HepG2 (cell line): Measurements from ENCODE around the gene SPATS2. TPM values are rescaled to one million over a fixed set of nuclear protein-coding genes. Genes with fewer than 3 reads are reported as not detected.

Experiments
- ATAC-seq: fragments of 200-7000 bp; cut with Tn5 transposase; 3 replicates; pipeline ENCODE4 v1.9.1; 2020; ENCODE audit warnings: mild to moderate bottlenecking, moderate library complexity
- BruUV-seq: library from RNA; stranded (reverse); fragments of 400-500 nt; replicated peaks from 2 replicates; lab custom pipeline; 2021; lab: Mats Ljungman, UMichigan
- CTCF ChIA-PET: fragments of 300-600 bp; formaldehyde crosslinking; extraction: SDS; loops from one replicate; lab custom pipeline; 2021; ENCODE audit warnings: low total read pairs, inconsistent platforms, low intra/inter-chr PET ratio; lab: Yijun Ruan, JAX
- POLR2A ChIA-PET: fragments of 350-600 bp; sonication (Branson Sonifier 250); formaldehyde crosslinking; loops from one replicate; lab custom pipeline; 2020; ENCODE audit warnings: antibody characterized with exemption, inconsistent platforms; lab: Yijun Ruan, JAX
- DNase-seq: peaks from one replicate; pipeline ENCODE4 v3.0.0-alpha.2; 2015; ENCODE audit warnings: low spot score
- FAIRE-seq: peaks from 3 replicates; lab custom pipeline; 2011; peaks lifted over from hg19 to GRCh38; lab: Jason Lieb, UNC
- H2AFZ ChIP-seq: one replicate; pipeline ENCODE4 v1.6.1; 2011; ENCODE audit warnings: low read length, inconsistent platforms
- H3K27ac ChIP-seq: fragments of 300-600 bp; 3 replicates; pipeline ENCODE4 v1.8.0; 2011; ENCODE audit warnings: mixed run types, mild to moderate bottlenecking, mixed read lengths, low read length, inconsistent platforms; ENCODE audit not compliant: insufficient read depth; ENCODE audit errors: extremely low read length
- H3K27me3 ChIP-seq, 2 experiments: fragments of 200-600 bp in 1 of 2; 2 replicates in 1 of 2; 3 replicates in 1 of 2; pipeline versions ENCODE4 v1.6.0 to v1.8.0; 2011; ENCODE audit warnings: low read length in 2 of 2, mild to moderate bottlenecking in 2 of 2, moderate library complexity in 2 of 2, inconsistent platforms in 1 of 2; ENCODE audit not compliant: insufficient read depth in 2 of 2, control insufficient read depth in 1 of 2
- H3K36me3 ChIP-seq, 2 experiments: fragments of 200-600 bp in 1 of 2; replicated peaks in 1 of 2; 2 replicates in 1 of 2; 3 replicates in 1 of 2; pipeline versions ENCODE4 v1.5.1 to v1.8.0; 2011; ENCODE audit warnings: low read length in 2 of 2, inconsistent platforms in 1 of 2; ENCODE audit not compliant: insufficient read depth in 2 of 2, control insufficient read depth in 1 of 2
- H3K4me1 ChIP-seq: 2 replicates; pipeline ENCODE4 v1.5.1; 2012; ENCODE audit warnings: low read length, inconsistent platforms; ENCODE audit not compliant: insufficient read depth
- H3K4me2 ChIP-seq: 2 replicates; pipeline ENCODE4 v1.6.0; 2011; ENCODE audit warnings: low read depth, low read length, inconsistent platforms
- H3K4me3 ChIP-seq, 3 experiments: fragments of 200-600 bp in 1 of 3; sonication (generic), shearing (Covaris generic) in 1 of 3; replicated peaks in 1 of 3; 2 replicates each; pipeline ENCODE4 v1.5.1; 2011 to 2016; ENCODE audit warnings: low read length in 3 of 3, inconsistent platforms in 2 of 3, low read depth in 2 of 3, mild to moderate bottlenecking in 2 of 3, control low read depth in 1 of 3, mixed read lengths in 1 of 3; ENCODE audit not compliant: insufficient read depth in 1 of 3
- H3K79me2 ChIP-seq: one replicate; pipeline ENCODE4 v1.6.1; 2011; ENCODE audit warnings: low read length, inconsistent platforms; ENCODE audit not compliant: insufficient read depth
- H3K9ac ChIP-seq: 2 replicates; pipeline ENCODE4 v1.6.0; 2011; ENCODE audit warnings: mild to moderate bottlenecking, low read depth, low read length, inconsistent platforms; ENCODE audit not compliant: insufficient read depth
- H3K9me3 ChIP-seq: 2 replicates; pipeline ENCODE4 v1.5.1; 2012; ENCODE audit warnings: mild to moderate bottlenecking, low read length
- H4K20me1 ChIP-seq: 2 replicates; pipeline ENCODE4 v1.6.0; 2011; ENCODE audit warnings: inconsistent platforms, mild to moderate bottlenecking, low read length, moderate library complexity; ENCODE audit not compliant: insufficient read depth
- BCL6 ChIP-seq: IDR thresholded peaks from 2 replicates; pipeline ENCODE4 v1.6.1; 2016; ENCODE audit warnings: missing genetic modification reagents, missing compliant biosample characterization
- CEBPB ChIP-seq: IDR thresholded peaks from 2 replicates; pipeline ENCODE4 v1.6.1; 2011; ENCODE audit warnings: low read depth, low read length, improper control_type of control experiment, borderline replicate concordance
- CEBPG ChIP-seq: IDR thresholded peaks from 2 replicates; pipeline ENCODE4 v1.6.1; 2016
- REL ChIP-seq: sonication (generic); formaldehyde crosslinking; conservative IDR thresholded peaks from 2 replicates; pipeline ENCODE4 v1.8.0; 2022; ENCODE audit warnings: mild to moderate bottlenecking, missing genetic modification reagents, moderate library complexity
- SATB2 ChIP-seq: sonication (generic); formaldehyde crosslinking; IDR thresholded peaks from 2 replicates; pipeline ENCODE4 v1.5.0; 2020; ENCODE audit warnings: missing genetic modification reagents
- SIN3A ChIP-seq: IDR thresholded peaks from 2 replicates; pipeline ENCODE4 v1.6.1; 2011; ENCODE audit warnings: low read depth, mild to moderate bottlenecking, control low read depth, low read length, borderline replicate concordance
- SPEN ChIP-seq: sonication (generic); formaldehyde crosslinking; IDR thresholded peaks from 2 replicates; pipeline ENCODE4 v1.5.1; 2020; ENCODE audit warnings: low read depth, mild to moderate bottlenecking, missing genetic modification reagents
- ZNF180 ChIP-seq: sonication (generic); formaldehyde crosslinking; IDR thresholded peaks from 2 replicates; pipeline ENCODE4 v1.4.0; 2020; ENCODE audit warnings: low read depth, missing genetic modification reagents, borderline replicate concordance
- ZNF225 ChIP-seq: sonication (generic); formaldehyde crosslinking; IDR thresholded peaks from 2 replicates; pipeline ENCODE4 v1.4.0; 2020; ENCODE audit warnings: mild to moderate bottlenecking, missing genetic modification reagents
- ZNF569 ChIP-seq: sonication (generic); formaldehyde crosslinking; IDR thresholded peaks from 2 replicates; pipeline ENCODE4 v1.5.0; 2020; ENCODE audit warnings: mild to moderate bottlenecking, missing genetic modification reagents, moderate library complexity, borderline replicate concordance
- WGBS: methylation state at CpG from one replicate; pipeline ENCODE4 v1.1.6; 2017; ENCODE audit warnings: low lambda C conversion rate; 5-methylcytosine and 5-hydroxymethylcytosine counted together
- in situ Hi-C: cut with HindIII; loops from 2 replicates; pipeline ENCODE4 v1.10.0; 2017; ENCODE audit warnings: low pct_unique_long_range_greater_than_20kb; ENCODE audit not compliant: extremely low pct_ligation_motif_present
- intact Hi-C: fragments of 100-400 bp; cut with micrococcal nuclease; formaldehyde crosslinking; loops from one replicate; pipeline ENCODE4 v1.10.0; 2022; ENCODE audit not compliant: unreplicated experiment
- polyA plus RNA-seq, 8 experiments: library from polyadenylated mRNA; depleted of rRNA in 3 of 8; stranded (reverse) in 7 of 8; unstranded in 1 of 8; fragments of >200 nt; fragmentation: Illumina TruSeq in 4 of 8; extraction: Trizol in 4 of 8; gene quantifications; 2 replicates each; pipeline versions ENCODE4 v1.2.1 to v1.2.3, GENCODE V29; 2011 to 2016; ENCODE audit warnings: low read depth in 4 of 8, missing spikeins in 1 of 8, mixed read lengths in 1 of 8; ENCODE audit not compliant: insufficient read depth in 1 of 8
- total RNA-seq, 5 experiments: library from RNA; depleted of rRNA; stranded (reverse); fragments of >200 nt; fragmentation: Illumina TruSeq; extraction: Trizol; gene quantifications; 2 replicates each; pipeline ENCODE4 v1.2.3, GENCODE V29; 2016; ENCODE audit warnings: low read depth in 1 of 5
- TF ChIP-seq, protein P1 (sequence below): sonication (generic); formaldehyde crosslinking; IDR thresholded peaks from 2 replicates; pipeline ENCODE4 v1.5.1; 2020; ENCODE audit warnings: missing genetic modification reagents, mild to moderate bottlenecking, borderline replicate concordance
- TF ChIP-seq, protein P2 (sequence below): sonication (generic); formaldehyde crosslinking; IDR thresholded peaks from 2 replicates; pipeline ENCODE4 v1.9.0; 2021; ENCODE audit warnings: mild to moderate bottlenecking, missing genetic modification reagents

SPATS2 gene
- total and polyA plus RNA-seq, 2 of the 13 experiments (the other 11 are each of a cell fraction or from before 2014, with no cell fraction given) = 19.3 to 28.1 TPM

DNA sequence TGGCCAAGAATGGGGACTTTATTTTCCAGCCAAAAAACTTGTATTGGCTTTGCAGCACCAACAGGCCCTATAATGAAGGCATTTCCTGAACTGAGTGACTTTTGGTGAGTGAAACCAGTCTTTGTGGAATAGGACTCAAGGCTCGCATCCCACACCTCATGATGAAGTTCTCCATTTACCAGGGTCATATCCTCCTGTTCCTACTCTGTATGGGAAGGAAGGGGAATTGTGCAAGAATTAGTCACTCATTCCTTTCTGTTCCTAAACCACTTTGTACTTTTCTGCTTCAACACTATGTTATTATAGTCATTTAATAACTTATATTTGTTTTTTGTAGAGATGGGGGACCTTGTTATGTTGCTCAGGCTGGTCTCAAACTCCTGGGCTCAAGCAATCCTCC is 2.3 kb upstream of the SPATS2 start:
- WGBS = 50% methylated on average over 1 of the region's 1 CpG
- Histone ChIP-seq H3K36me3 (no peaks in the 10 kb centered on the region), H3K4me1 (peaks cover 38% of the 10 kb centered on the region), H3K4me2 (no peak overlapping the region), H3K9me3 (no peaks in the 10 kb centered on the region), H3K27me3 (no peaks in the 10 kb centered on the region; a peak in 1 of 5 replicates), H3K79me2 (peaks cover 24% of the 10 kb centered on the region), H2AFZ (no peak overlapping the region), H3K27ac (no peak overlapping the region), H3K4me3 (no peak overlapping the region), H4K20me1 (peaks cover under 1% of the 10 kb centered on the region; the same call in 1 of the 2 replicates), H3K9ac (no peak overlapping the region)
- POLR2A ChIA-PET = no interaction called here
- ATAC-seq (no peak), DNase-seq (no peak), FAIRE-seq (no peak)
- in situ Hi-C loops (loop anchor here (5.0 kb wide), 1 partner anchor 132 kb away; no protein-coding TSS in a partner anchor), intact Hi-C loops (loop anchor here (10.0 kb wide), 1 partner anchor 60 kb away; no protein-coding TSS in a partner anchor)
- BruUV-seq = no TSS peak
- TF ChIP-seq CEBPB (peak; percentile 69; the same call in 1 of the 2 replicates), CEBPG (CRISPR knock-in tag) (peak; percentile 42; the same call in 1 of the 2 replicates)
- TF ChIP-seq, protein P1, sequence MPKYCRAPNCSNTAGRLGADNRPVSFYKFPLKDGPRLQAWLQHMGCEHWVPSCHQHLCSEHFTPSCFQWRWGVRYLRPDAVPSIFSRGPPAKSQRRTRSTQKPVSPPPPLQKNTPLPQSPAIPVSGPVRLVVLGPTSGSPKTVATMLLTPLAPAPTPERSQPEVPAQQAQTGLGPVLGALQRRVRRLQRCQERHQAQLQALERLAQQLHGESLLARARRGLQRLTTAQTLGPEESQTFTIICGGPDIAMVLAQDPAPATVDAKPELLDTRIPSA = no peak
- CTCF ChIA-PET = no interaction called here

DNA sequence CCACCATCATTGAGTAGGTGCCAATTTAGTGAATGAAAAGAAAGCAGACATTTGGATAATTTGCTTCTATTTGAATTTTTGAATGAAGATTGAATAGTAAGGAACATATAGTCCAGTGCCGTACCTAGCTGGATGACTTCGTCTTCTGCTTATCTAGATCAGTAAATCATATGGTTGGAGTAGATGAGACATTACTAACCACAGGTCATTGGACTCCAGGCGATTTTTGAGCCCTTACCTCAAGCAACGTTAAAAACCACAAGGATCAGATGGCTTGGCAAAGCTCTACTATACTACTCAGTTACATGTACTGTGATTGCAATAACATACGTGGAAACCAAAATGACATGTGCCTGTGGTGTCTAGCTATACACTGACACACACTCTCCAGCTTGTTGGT is 1.7 kb upstream of the SPATS2 start:
- no peak overlapping the region for H3K9ac ChIP-seq
- CTCF ChIA-PET = no interaction called here
- WGBS = 42% methylated on average over 5 of the region's 5 CpGs
- H3K4me1 ChIP-seq = peaks cover 43% of the 10 kb centered on the region
- TF ChIP-seq SIN3A = no peak
- no peak for TF ChIP-seq SATB2 (CRISPR knock-in tag)
- TF ChIP-seq BCL6 (CRISPR knock-in tag) = no peak
- TF ChIP-seq, protein P2, sequence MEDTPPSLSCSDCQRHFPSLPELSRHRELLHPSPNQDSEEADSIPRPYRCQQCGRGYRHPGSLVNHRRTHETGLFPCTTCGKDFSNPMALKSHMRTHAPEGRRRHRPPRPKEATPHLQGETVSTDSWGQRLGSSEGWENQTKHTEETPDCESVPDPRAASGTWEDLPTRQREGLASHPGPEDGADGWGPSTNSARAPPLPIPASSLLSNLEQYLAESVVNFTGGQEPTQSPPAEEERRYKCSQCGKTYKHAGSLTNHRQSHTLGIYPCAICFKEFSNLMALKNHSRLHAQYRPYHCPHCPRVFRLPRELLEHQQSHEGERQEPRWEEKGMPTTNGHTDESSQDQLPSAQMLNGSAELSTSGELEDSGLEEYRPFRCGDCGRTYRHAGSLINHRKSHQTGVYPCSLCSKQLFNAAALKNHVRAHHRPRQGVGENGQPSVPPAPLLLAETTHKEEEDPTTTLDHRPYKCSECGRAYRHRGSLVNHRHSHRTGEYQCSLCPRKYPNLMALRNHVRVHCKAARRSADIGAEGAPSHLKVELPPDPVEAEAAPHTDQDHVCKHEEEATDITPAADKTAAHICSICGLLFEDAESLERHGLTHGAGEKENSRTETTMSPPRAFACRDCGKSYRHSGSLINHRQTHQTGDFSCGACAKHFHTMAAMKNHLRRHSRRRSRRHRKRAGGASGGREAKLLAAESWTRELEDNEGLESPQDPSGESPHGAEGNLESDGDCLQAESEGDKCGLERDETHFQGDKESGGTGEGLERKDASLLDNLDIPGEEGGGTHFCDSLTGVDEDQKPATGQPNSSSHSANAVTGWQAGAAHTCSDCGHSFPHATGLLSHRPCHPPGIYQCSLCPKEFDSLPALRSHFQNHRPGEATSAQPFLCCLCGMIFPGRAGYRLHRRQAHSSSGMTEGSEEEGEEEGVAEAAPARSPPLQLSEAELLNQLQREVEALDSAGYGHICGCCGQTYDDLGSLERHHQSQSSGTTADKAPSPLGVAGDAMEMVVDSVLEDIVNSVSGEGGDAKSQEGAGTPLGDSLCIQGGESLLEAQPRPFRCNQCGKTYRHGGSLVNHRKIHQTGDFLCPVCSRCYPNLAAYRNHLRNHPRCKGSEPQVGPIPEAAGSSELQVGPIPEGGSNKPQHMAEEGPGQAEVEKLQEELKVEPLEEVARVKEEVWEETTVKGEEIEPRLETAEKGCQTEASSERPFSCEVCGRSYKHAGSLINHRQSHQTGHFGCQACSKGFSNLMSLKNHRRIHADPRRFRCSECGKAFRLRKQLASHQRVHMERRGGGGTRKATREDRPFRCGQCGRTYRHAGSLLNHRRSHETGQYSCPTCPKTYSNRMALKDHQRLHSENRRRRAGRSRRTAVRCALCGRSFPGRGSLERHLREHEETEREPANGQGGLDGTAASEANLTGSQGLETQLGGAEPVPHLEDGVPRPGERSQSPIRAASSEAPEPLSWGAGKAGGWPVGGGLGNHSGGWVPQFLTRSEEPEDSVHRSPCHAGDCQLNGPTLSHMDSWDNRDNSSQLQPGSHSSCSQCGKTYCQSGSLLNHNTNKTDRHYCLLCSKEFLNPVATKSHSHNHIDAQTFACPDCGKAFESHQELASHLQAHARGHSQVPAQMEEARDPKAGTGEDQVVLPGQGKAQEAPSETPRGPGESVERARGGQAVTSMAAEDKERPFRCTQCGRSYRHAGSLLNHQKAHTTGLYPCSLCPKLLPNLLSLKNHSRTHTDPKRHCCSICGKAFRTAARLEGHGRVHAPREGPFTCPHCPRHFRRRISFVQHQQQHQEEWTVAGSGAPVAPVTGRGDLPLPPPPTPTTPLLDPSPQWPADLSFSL (CRISPR knock-in tag) = no peak
- TF ChIP-seq REL (CRISPR knock-in tag) = no peak
- no peak for TF ChIP-seq SPEN
- no peak for TF ChIP-seq ZNF180
- TF ChIP-seq ZNF225 = no peak
- no peak for TF ChIP-seq ZNF569
- TF ChIP-seq, all 625 proteins: peak for 0
- Histone ChIP-seq H3K4me3 (peak overlapping the region in 1 of 3 experiments; percentile 83; a peak in 2 of 6 replicates), H3K9me3 (no peaks in the 10 kb centered on the region), H3K36me3 (no peaks in the 10 kb centered on the region; a peak in 1 of 5 replicates), H3K27me3 (no peaks in the 10 kb centered on the region; a peak in 1 of 5 replicates), H4K20me1 (peaks cover 3% of the 10 kb centered on the region; the same call in 1 of the 2 replicates), H3K79me2 (peaks cover 30% of the 10 kb centered on the region), H2AFZ (no peak overlapping the region), H3K27ac (no peak overlapping the region), H3K4me2 (peak overlapping the region; percentile 79; the same call in 1 of the 2 replicates)
- ATAC-seq (no peak), FAIRE-seq (no peak), DNase-seq (no peak)
- in situ Hi-C loops (loop anchor here (5.0 kb wide), 1 partner anchor 132 kb away; no protein-coding TSS in a partner anchor), intact Hi-C loops (loop anchor here (10.0 kb wide), 1 partner anchor 59 kb away; no protein-coding TSS in a partner anchor)
- POLR2A ChIA-PET = interaction anchor here (2.2 kb wide), 1 partner anchor 18 kb away, joined by 41 read pairs; the partner anchor contains the start of gene DNAJC22
- BruUV-seq = no TSS peak
